IMR-90 (cell line): ENCODE data around the gene HMCN1. TPM values are rescaled to one million over a fixed set of nuclear protein-coding genes. Genes with fewer than 3 reads are reported as not detected.

ENCODE experiments used
- ATAC-seq: fragments of 200-7000 bp; cut with Tn5 transposase; 2 replicates; pipeline ENCODE4 v1.9.1; 2020; ENCODE audit warnings: low read depth, mild to moderate bottlenecking, moderate library complexity
- BruUV-seq: library from RNA; stranded (reverse); fragments of 400-500 nt; replicated peaks from 2 replicates; lab custom pipeline; 2021; lab: Mats Ljungman, UMichigan
- CTCF ChIA-PET: fragments of 300-600 bp; formaldehyde crosslinking; extraction: SDS; loops from one replicate; lab custom pipeline; 2021; ENCODE audit warnings: antibody characterized with exemption; lab: Yijun Ruan, JAX
- POLR2A ChIA-PET: fragments of 300-600 bp; sonication (Branson Sonifier 250); formaldehyde crosslinking; loops from one replicate; lab custom pipeline; 2022; ENCODE audit warnings: antibody characterized with exemption; ENCODE audit not compliant: unreplicated experiment; lab: Charles Lee
- DNase-seq: peaks from one replicate; pipeline ENCODE4 v3.0.0; 2013
- H2AFZ ChIP-seq: replicated peaks from 2 replicates; pipeline ENCODE3; 2013; ENCODE audit warnings: low read length, mild to moderate bottlenecking; ENCODE audit not compliant: poor library complexity
- H2AK5ac ChIP-seq: 2 replicates; pipeline ENCODE4 v1.6.1; 2013; ENCODE audit warnings: low read depth, low read length, inconsistent platforms
- H2AK9ac ChIP-seq: replicated peaks from 2 replicates; pipeline ENCODE3; 2013; ENCODE audit warnings: mild to moderate bottlenecking, low read depth, low read length, moderate library complexity; ENCODE audit not compliant: poor library complexity
- H2BK120ac ChIP-seq: 2 replicates; pipeline ENCODE4 v1.6.1; 2013; ENCODE audit warnings: low read depth, low read length, inconsistent platforms
- H2BK15ac ChIP-seq: 3 replicates; pipeline ENCODE4 v1.6.1; 2013; ENCODE audit warnings: low read depth, low read length, inconsistent platforms
- H2BK20ac ChIP-seq: 2 replicates; pipeline ENCODE4 v1.6.1; 2013; ENCODE audit warnings: low read depth, mild to moderate bottlenecking, inconsistent platforms, low read length, moderate library complexity
- H2BK5ac ChIP-seq: 2 replicates; pipeline ENCODE4 v1.6.1; 2013; ENCODE audit warnings: mild to moderate bottlenecking, low read depth, low read length, inconsistent platforms; ENCODE audit not compliant: poor library complexity, severe bottlenecking
- H3K14ac ChIP-seq: replicated peaks from 2 replicates; pipeline ENCODE4 v1.6.1; 2013; ENCODE audit warnings: low read depth, low read length, inconsistent platforms
- H3K18ac ChIP-seq: 2 replicates; pipeline ENCODE4 v1.6.1; 2013; ENCODE audit warnings: low read depth, low read length, control low read depth
- H3K23ac ChIP-seq: 2 replicates; pipeline ENCODE4 v1.6.1; 2013; ENCODE audit warnings: low read depth, low read length, inconsistent platforms
- H3K27ac ChIP-seq: 2 replicates; pipeline ENCODE4 v1.5.1; 2013; ENCODE audit warnings: mild to moderate bottlenecking, control low read depth, low read length; ENCODE audit not compliant: insufficient read depth
- H3K27me3 ChIP-seq: 2 replicates; pipeline ENCODE4 v1.6.1; 2013; ENCODE audit warnings: low read length; ENCODE audit not compliant: control insufficient read depth, insufficient read depth
- H3K36me3 ChIP-seq: 2 replicates; pipeline ENCODE4 v1.6.1; 2013; ENCODE audit warnings: low read length, mixed read lengths; ENCODE audit not compliant: control insufficient read depth, insufficient read depth
- H3K4ac ChIP-seq: 2 replicates; pipeline ENCODE4 v1.6.1; 2013; ENCODE audit warnings: low read depth, low read length, inconsistent platforms
- H3K4me1 ChIP-seq: 2 replicates; pipeline ENCODE4 v1.6.1; 2013; ENCODE audit warnings: low read length, mixed read lengths; ENCODE audit not compliant: control insufficient read depth, insufficient read depth
- H3K4me2 ChIP-seq: 2 replicates; pipeline ENCODE4 v1.6.1; 2013; ENCODE audit warnings: low read depth, mild to moderate bottlenecking, control low read depth, low read length, moderate library complexity
- H3K4me3 ChIP-seq: 2 replicates; pipeline ENCODE4 v1.5.1; 2013; ENCODE audit warnings: low read depth, mild to moderate bottlenecking, control low read depth, low read length, moderate library complexity; ENCODE audit not compliant: insufficient read depth
- H3K56ac ChIP-seq: 2 replicates; pipeline ENCODE4 v1.6.1; 2013; ENCODE audit warnings: low read length, inconsistent platforms; ENCODE audit not compliant: insufficient read depth; ENCODE audit errors: extremely low read depth
- H3K79me1 ChIP-seq, 2 experiments: 2 replicates each; pipeline ENCODE4 v1.6.1; 2013; ENCODE audit warnings: low read length in 2 of 2, inconsistent platforms in 1 of 2, low read depth in 1 of 2
- H3K9ac ChIP-seq: 2 replicates; pipeline ENCODE4 v1.6.1; 2013; ENCODE audit warnings: low read depth, low read length, control low read depth
- H3K9me1 ChIP-seq: 2 replicates; pipeline ENCODE4 v1.6.1; 2013; ENCODE audit warnings: low read length, inconsistent platforms; ENCODE audit not compliant: insufficient read depth
- H3K9me3 ChIP-seq: 2 replicates; pipeline ENCODE4 v1.6.1; 2013; ENCODE audit warnings: low read length; ENCODE audit not compliant: control insufficient read depth, insufficient read depth
- H4K20me1 ChIP-seq: 2 replicates; pipeline ENCODE4 v1.6.1; 2013; ENCODE audit warnings: low read length, inconsistent platforms; ENCODE audit not compliant: insufficient read depth
- H4K5ac ChIP-seq: 2 replicates; pipeline ENCODE4 v1.6.1; 2013; ENCODE audit warnings: mild to moderate bottlenecking, low read depth, low read length, control low read depth
- H4K8ac ChIP-seq, 2 experiments: 2 replicates each; pipeline ENCODE4 v1.6.1; 2013; ENCODE audit warnings: low read depth in 2 of 2, low read length in 2 of 2, control low read depth in 1 of 2, inconsistent platforms in 1 of 2
- H4K91ac ChIP-seq: 2 replicates; pipeline ENCODE4 v1.6.1; 2013; ENCODE audit warnings: low read depth, low read length, inconsistent platforms; ENCODE audit not compliant: insufficient read depth
- BHLHE40 ChIP-seq: fragments of 150-350 bp; IDR thresholded peaks from 2 replicates; pipeline ENCODE4 v1.6.1; 2016; ENCODE audit warnings: mild to moderate bottlenecking, low read depth, low read length
- CEBPB ChIP-seq: IDR thresholded peaks from 2 replicates; pipeline ENCODE4 v1.6.1; 2012; ENCODE audit warnings: low read depth, low read length, improper control_type of control experiment
- CHD1 ChIP-seq: IDR thresholded peaks from 2 replicates; pipeline ENCODE4 v1.6.1; 2012; ENCODE audit warnings: low read depth, low read length, improper control_type of control experiment
- CTCF ChIP-seq: conservative IDR thresholded peaks from 2 replicates; pipeline ENCODE4 v1.5.1; 2012; ENCODE audit warnings: mild to moderate bottlenecking, low read depth, low read length, improper control_type of control experiment
- ELK1 ChIP-seq: fragments of 150-350 bp; IDR thresholded peaks from 2 replicates; pipeline ENCODE4 v1.6.1; 2016; ENCODE audit warnings: low read depth, mild to moderate bottlenecking, low read length, moderate library complexity, borderline replicate concordance
- FOS ChIP-seq: fragments of 150-350 bp; IDR thresholded peaks from 2 replicates; pipeline ENCODE4 v1.6.1; 2016; ENCODE audit warnings: low read depth, low read length
- MAFK ChIP-seq: IDR thresholded peaks from 2 replicates; pipeline ENCODE4 v1.6.1; 2012; ENCODE audit warnings: low read depth, low read length, improper control_type of control experiment
- MAZ ChIP-seq: IDR thresholded peaks from 2 replicates; pipeline ENCODE4 v1.6.1; 2012; ENCODE audit warnings: low read depth, mild to moderate bottlenecking, low read length, improper control_type of control experiment, moderate library complexity, borderline replicate concordance
- MXI1 ChIP-seq: IDR thresholded peaks from 2 replicates; pipeline ENCODE4 v1.6.1; 2012; ENCODE audit warnings: low read depth, mild to moderate bottlenecking, low read length, moderate library complexity, borderline replicate concordance
- NFE2L2 ChIP-seq: fragments of 150-350 bp; IDR thresholded peaks from 2 replicates; pipeline ENCODE4 v1.6.1; 2016; ENCODE audit warnings: low read depth, mild to moderate bottlenecking, low read length
- POLR2A ChIP-seq: IDR thresholded peaks from 2 replicates; pipeline ENCODE4 v1.6.1; 2012; ENCODE audit warnings: mild to moderate bottlenecking, low read depth, low read length
- RAD21 ChIP-seq: IDR thresholded peaks from 2 replicates; pipeline ENCODE4 v1.6.1; 2012; ENCODE audit warnings: low read length, improper control_type of control experiment
- RCOR1 ChIP-seq: IDR thresholded peaks from 2 replicates; pipeline ENCODE4 v1.6.1; 2012; ENCODE audit warnings: mild to moderate bottlenecking, low read length, improper control_type of control experiment; ENCODE audit not compliant: insufficient replicate concordance
- RFX5 ChIP-seq: IDR thresholded peaks from 2 replicates; pipeline ENCODE4 v1.8.0; 2012; ENCODE audit warnings: low read depth, mild to moderate bottlenecking, low read length, moderate library complexity
- SMC3 ChIP-seq: fragments of 150-350 bp; IDR thresholded peaks from 2 replicates; pipeline ENCODE4 v1.6.1; 2016; ENCODE audit warnings: low read depth, mild to moderate bottlenecking, antibody characterized with exemption, low read length, moderate library complexity
- USF2 ChIP-seq: fragments of 150-350 bp; IDR thresholded peaks from 2 replicates; pipeline ENCODE4 v1.6.1; 2017; ENCODE audit warnings: mild to moderate bottlenecking, antibody characterized with exemption, low read length, low read depth
- WGBS, 2 experiments: methylation state at CpG; one replicate each; pipeline versions ENCODE4 v1.1.5 to v1.1.7; 2013; ENCODE audit warnings: missing lambda C conversion rate in 2 of 2; ENCODE audit not compliant: insufficient read length in 1 of 2; ENCODE audit errors: extremely low coverage in 2 of 2; 5-methylcytosine and 5-hydroxymethylcytosine counted together
- dilution Hi-C: fragments of 300-500 bp; cut with HindIII; formaldehyde crosslinking; loops from one replicate; pipeline ENCODE4 v1.14.3; 2018; ENCODE audit warnings: low sequenced_read_pairs; ENCODE audit not compliant: unreplicated experiment
- in situ Hi-C: fragments of 300-500 bp; cut with MboI; formaldehyde crosslinking; loops from 3 replicates; pipeline ENCODE4 v1.14.3; 2019; ENCODE audit warnings: low sequenced_read_pairs, inconsistent platforms, mixed read lengths
- intact Hi-C: fragments of 100-400 bp; cut with micrococcal nuclease; formaldehyde crosslinking; loops from 2 replicates; pipeline ENCODE4 v1.10.0; 2022
- polyA plus RNA-seq, 3 experiments: library from polyadenylated mRNA; depleted of rRNA; stranded (reverse); fragments of >200 nt; gene quantifications; 2 replicates each; pipeline ENCODE4 v1.2.3, GENCODE V29; 2012; ENCODE audit warnings: low replicate concordance in 1 of 3
- total RNA-seq: library from RNA; depleted of rRNA; stranded (reverse); fragments of >200 nt; gene quantifications from 2 replicates; pipeline ENCODE4 v1.2.3, GENCODE V29; 2012

The HMCN1 gene
- total and polyA plus RNA-seq, 2 of the 4 experiments (the other 2 are of a cell fraction) = 6.1 to 11.7 TPM

- Histone ChIP-seq H4K20me1 (no peaks in the 10 kb centered on the region), H3K9ac (no peak overlapping the region), H2AFZ (no peak overlapping the region), H3K36me3 (no peaks in the 10 kb centered on the region), H3K9me3 (no peaks in the 10 kb centered on the region), H3K56ac (no peak overlapping the region), H4K5ac (no peak overlapping the region), H3K4me2 (no peak overlapping the region), H3K27ac (no peak overlapping the region), H3K4me1 (no peaks in the 10 kb centered on the region), H4K91ac (no peak overlapping the region), H2BK15ac (no peak overlapping the region), H2AK9ac (no peak overlapping the region), H2BK20ac (no peak overlapping the region), H3K14ac (no peak overlapping the region), H3K23ac (no peak overlapping the region), H3K9me1 (no peaks in the 10 kb centered on the region), H2BK120ac (no peak overlapping the region), H3K79me1 (no peaks in the 10 kb centered on the region), H3K4me3 (no peak overlapping the region), H2AK5ac (no peak overlapping the region), H3K4ac (no peak overlapping the region), H3K18ac (no peak overlapping the region), H3K27me3 (peaks cover 3% of the 10 kb centered on the region; the same call in 1 of the 2 replicates), H4K8ac (no peak overlapping the region), H2BK5ac (no peak overlapping the region)
- ATAC-seq = no peak
- BruUV-seq = no TSS peak
- dilution Hi-C loops = no loop called here
- ChIA-PET POLR2A (no interaction called here), CTCF (interaction anchor here (0.7 kb wide), 1 partner anchor 690 kb away, joined by 3 read pairs; no protein-coding TSS in a partner anchor)
- TF ChIP-seq POLR2A (no peak), CEBPB (no peak), CHD1 (no peak), RAD21 (no peak), RCOR1 (no peak), FOS (no peak), MAZ (no peak), USF2 (no peak), NFE2L2 (no peak), MXI1 (no peak), SMC3 (no peak), CTCF (no peak), ELK1 (no peak), BHLHE40 (no peak), RFX5 (no peak), MAFK (no peak)
- WGBS, 2 experiments = 100% methylated on average over 1 of the region's 2 CpGs; no CpG with 5 or more reads in 1 of the 2 experiments
- in situ Hi-C loops = no loop called here
- DNase-seq = no peak
- intact Hi-C loops = no loop called here
Observed at GRCh38 chr1:185701650-185702049, 32.5 kb upstream of the HMCN1 start.
